Measurements from ENCODE around the gene CEBPE.

- no peak for TF ChIP-seq EZH2 (IDR thresholded peaks at IDR 0.05; ENCODE audit: borderline replicate concordance, low read depth, low read length, severe bottlenecking)
- TF ChIP-seq CTCF (IDR thresholded peaks at IDR 0.05; ENCODE audit: extremely low read depth in 1 of 2, insufficient read depth in 1 of 2, low read depth in 1 of 2, low read length in 2 of 2), result no peak
These were observed 45.9 kb upstream of the CEBPE start for GRCh38 chr14:23164949-23165348.

Measured in endothelial cell of umbilical vein (primary cell).